Endothelial cell of umbilical vein (primary cell): ENCODE data around the gene NFYC.

Experiments used
- CTCF ChIP-seq, 2 donors: IDR thresholded peaks; 1 replicate in 1 of 2; 2 replicates in 1 of 2; pipeline ENCODE4 v1.5.1; 2011; ENCODE audit warnings: low read length in 2 of 2, mild to moderate bottlenecking in 2 of 2, moderate library complexity in 2 of 2, control low read depth in 1 of 2, inconsistent platforms in 1 of 2, low read depth in 1 of 2; ENCODE audit not compliant: insufficient read depth in 1 of 2; ENCODE audit errors: extremely low read depth in 1 of 2
- EZH2 ChIP-seq: IDR thresholded peaks from 2 replicates; pipeline ENCODE4 v1.6.1; 2012; ENCODE audit warnings: borderline replicate concordance, low read depth, mild to moderate bottlenecking, moderate library complexity, low read length, inconsistent platforms; ENCODE audit not compliant: severe bottlenecking
- POLR2A ChIP-seq: IDR thresholded peaks from 2 replicates; pipeline ENCODE4 v1.6.1; 2012; ENCODE audit warnings: low read depth, mild to moderate bottlenecking, control low read depth, low read length
- POLR2AphosphoS5 ChIP-seq: IDR thresholded peaks from 2 replicates; pipeline ENCODE4 v1.6.1; 2012; ENCODE audit warnings: low read depth, mild to moderate bottlenecking, control low read depth, low read length, moderate library complexity; ENCODE audit not compliant: insufficient read depth

DNA sequence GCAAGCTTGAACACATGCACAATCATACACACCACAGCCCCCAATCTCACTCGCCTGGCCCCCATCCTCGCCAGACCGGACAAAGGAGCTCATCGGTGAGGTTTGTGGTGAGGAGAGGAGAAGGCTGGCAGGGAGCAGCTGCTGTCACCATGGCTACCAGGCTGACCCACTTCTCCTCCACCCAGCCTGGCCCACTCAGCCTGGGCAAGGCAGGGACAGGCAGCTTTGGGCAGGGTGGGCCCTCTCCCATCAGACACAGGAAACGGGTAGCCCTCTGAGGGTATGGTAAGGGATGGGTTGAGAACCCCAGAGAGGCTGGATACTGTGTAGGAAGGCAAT lies 41.9 kb upstream of the NFYC start:
- no peak for TF ChIP-seq CTCF (IDR thresholded peaks at IDR 0.05; ENCODE audit: extremely low read depth in 1 of 2, insufficient read depth in 1 of 2, low read depth in 1 of 2, low read length in 2 of 2)
- TF ChIP-seq POLR2A, result no peak
- no peak for TF ChIP-seq EZH2
- no peak for TF ChIP-seq POLR2AphosphoS5
